CD4-positive, alpha-beta T cell treated with Interferon alpha-2 for 1 hour (primary cell): ENCODE measurements around the gene S1PR2.
"Not testable (repeated sequence)": the region's sequence is repeated elsewhere in the genome, so short reads cannot be mapped to it uniquely, and the experiment has no call there.

Experiments used
- DNase-seq, 2 donors: peaks; one replicate each; pipeline ENCODE4 v3.0.0-alpha.2; 2020 to 2022

S1PR2 gene

GRCh38 chr19:10222201-10222890 lies 8.8 kb downstream of the S1PR2 start:
- DNase-seq, result no peak

DNA sequence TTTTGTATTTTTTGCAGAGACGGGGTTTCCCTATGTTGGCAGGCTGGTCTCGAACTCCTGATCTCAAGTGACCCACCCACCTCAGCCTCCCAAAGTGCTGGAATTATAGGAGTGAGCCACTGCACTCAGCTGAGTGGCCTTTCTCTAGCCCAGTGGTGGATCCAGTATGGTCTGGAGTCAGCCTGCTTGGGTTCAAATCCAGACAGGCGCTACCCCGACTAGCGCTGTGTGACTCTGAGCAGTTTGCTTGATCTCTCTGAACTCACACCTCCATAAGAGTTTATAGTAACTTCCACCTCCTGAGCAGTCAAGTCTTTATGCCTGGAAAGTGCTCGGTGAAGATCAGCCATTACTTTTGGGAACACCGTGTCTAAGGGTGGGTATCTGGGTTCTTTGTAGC lies 10.4 kb downstream of the S1PR2 start:
- no peak for DNase-seq

- DNase-seq, result peak; percentile 17 to 69
Measured at GRCh38 chr19:10219678-10220077, 11.5 kb downstream of the S1PR2 start.

- no peak for DNase-seq
Measured at GRCh38 chr19:10217085-10217484, 14.0 kb downstream of the S1PR2 start.

DNA sequence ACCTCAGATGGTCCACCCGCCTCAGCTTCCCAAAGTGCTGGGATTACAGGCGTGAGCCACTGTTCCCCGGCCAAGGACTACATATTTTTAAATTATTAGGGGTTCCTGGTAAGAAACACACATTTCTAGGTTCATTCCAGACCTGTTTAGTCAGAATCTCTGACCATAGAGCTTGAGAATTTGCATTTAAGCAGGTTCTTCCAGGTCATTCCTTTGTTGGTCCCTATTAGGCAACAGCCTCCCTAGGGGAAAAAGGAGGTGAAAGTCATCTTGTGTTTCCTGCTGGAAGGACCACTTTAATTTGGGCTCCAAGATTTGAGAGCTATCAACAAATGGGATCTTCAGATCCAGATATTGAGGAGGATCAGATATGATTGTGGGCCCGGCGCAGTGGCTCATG lies 16.3 kb downstream of the S1PR2 start:
- DNase-seq, result no peak

- no peak for DNase-seq
Measured at GRCh38 chr19:10211691-10212090, 19.4 kb downstream of the S1PR2 start.

DNA sequence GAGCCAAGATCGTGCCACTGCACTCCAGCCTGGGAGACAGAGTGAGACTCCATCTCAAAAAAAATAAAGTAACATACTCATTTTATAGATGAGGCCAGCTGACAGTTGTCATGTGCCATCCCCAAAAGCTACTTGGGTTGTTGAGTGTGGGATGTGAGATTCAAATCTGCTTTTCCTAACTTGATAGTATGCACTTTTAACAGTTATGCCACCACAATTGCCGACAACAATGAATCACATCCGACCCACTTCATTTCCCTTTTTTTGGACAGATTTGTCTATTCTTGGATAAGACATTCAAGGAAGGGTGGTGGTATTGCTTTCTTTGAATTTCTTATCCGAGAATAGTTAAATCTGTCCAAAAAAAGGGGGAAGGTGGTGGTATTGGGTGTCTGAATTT lies 20.1 kb downstream of the S1PR2 start:
- no peak for DNase-seq

DNA sequence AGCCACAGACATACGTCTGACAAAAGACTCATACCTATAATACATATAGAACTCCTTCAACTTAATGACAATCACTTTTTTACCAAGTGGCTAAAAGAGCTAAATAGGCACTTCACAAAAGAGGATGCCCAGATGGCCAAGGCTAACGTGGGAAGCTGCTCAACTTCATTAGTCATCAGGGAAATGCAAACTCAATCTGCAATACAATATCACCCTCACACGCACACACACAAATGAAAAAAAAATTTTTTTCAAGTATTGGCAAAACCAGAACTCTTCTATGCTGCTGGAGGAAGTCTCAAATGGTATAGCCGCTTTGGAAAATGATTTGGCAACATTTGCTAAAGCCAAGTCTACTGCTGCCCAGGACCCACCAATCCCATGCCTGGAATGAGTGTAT lies 21.8 kb downstream of the S1PR2 start:
- DNase-seq, result no peak

GRCh38 chr19:10207026-10207425 lies 24.1 kb downstream of the S1PR2 start:
- no peak for DNase-seq

- no peak for DNase-seq
Measured at GRCh38 chr19:10206226-10206885, 24.8 kb downstream of the S1PR2 start.

DNA sequence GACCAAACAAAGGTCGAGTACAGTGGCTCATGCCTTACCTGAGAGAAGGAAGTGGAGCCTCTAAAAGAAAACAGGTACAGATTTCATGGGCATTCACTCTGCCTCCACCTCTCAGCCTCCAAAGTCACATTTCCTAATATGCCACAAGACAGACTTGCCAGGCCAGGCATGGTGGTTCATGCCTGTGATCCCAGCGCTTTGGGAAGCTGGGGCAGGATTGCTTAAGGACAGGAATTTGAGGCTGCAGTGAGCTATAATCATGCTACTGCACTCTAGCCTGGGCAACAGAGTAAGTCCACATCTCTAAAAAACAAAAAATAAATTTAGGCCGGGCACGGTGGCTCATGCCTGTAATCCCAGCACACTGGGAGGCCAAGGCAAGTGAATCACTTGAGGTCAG lies 25.5 kb downstream of the S1PR2 start:
- DNase-seq, result no peak

- DNase-seq, result no peak
Measured at GRCh38 chr19:10203686-10204085, 27.4 kb downstream of the S1PR2 start.

GRCh38 chr19:10201176-10201575 lies 30.0 kb downstream of the S1PR2 start:
- DNase-seq, result no peak

DNA sequence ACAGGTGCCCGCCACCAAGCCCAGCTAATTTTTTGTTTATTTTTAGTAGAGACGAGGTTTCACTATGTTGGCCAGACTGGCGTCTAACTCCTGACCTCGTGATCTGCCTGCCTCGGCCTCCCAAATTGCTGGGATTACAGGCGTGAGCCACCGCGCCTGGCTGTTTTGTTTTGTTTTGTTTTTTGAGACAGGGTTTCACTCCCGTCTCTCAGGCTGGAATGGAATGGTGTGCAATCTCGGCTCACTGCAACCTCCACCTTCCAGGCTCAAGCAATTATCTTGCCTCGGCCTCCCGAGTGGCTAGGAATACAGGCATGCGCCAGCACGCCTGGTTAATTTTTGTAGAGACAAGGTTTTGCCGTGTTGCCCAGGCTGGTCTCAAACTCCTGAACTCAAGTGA lies 31.0 kb downstream of the S1PR2 start:
- not testable (repeated sequence) for DNase-seq

- DNase-seq, result peak in 1 of 2 donors; percentile 34
Measured at GRCh38 chr19:10198889-10199644, 32.1 kb downstream of the S1PR2 start.

- DNase-seq, result no peak
Measured at GRCh38 chr19:10195199-10195519, 36.0 kb downstream of the S1PR2 start.

GRCh38 chr19:10194500-10195198 lies 36.5 kb downstream of the S1PR2 start, which contains the start of gene DNMT1:
TSS of gene DNMT1 (minus strand) at chr19:10194953. CDS start at chr19:10194899, 54 bp downstream.
- peak; percentile 96 to 98 for DNase-seq

DNA sequence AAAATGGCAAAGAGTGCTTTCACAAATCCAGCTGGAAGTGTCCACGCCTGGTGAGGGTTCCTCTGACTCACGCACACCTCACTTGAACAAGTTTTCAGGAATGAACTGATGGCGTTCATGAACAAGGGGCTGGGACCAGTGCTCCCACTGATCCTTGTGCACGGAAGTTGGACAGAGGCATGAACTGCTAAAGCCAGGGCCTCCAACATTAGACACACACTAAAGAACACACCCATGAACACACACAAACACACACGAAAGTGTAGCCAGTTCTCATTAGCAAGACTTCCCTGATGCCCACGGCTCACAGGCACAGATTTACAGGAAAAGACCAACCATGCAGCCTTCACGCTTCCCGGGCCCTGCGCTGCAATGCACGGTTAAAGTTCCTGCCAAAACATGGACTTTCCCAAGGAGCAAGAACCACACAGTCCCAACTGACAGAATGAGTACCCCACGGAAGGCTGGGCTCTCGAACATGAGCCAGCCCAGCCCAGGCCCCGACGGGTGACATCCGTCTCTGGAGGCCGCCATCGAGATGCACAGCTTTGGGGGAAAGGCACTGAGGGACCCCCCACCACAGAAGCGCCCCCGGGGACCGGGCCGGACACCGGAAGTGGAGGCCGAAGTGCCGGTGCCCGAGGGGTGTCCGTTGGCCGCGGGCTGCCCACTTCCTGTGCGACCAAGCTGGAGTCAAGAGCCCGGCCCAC lies 37.2 kb downstream of the S1PR2 start:
- DNase-seq, result peak in 1 of 2 donors; percentile 1

GRCh38 chr19:10192922-10193321 lies 38.2 kb downstream of the S1PR2 start:
- DNase-seq, result no peak

DNA sequence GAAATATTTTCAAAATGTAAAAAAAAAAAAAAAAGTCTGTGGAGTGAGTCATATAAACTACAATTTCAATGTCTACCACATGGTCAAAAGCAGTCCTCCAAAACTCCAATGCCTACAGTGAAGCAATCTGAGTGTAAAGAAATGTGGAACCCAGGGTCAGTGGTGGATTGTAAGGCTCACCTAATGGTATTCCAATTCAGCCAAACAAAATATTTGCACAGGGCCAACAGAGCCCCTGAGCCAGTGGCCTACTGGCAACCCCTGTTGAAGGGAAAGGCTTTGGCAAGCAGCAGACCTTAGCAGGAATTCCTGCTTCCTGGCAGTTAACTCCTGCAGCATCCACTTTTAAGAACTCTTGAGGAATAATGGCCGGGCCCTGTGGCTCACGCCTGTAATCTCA lies 39.8 kb downstream of the S1PR2 start:
- no peak for DNase-seq

DNA sequence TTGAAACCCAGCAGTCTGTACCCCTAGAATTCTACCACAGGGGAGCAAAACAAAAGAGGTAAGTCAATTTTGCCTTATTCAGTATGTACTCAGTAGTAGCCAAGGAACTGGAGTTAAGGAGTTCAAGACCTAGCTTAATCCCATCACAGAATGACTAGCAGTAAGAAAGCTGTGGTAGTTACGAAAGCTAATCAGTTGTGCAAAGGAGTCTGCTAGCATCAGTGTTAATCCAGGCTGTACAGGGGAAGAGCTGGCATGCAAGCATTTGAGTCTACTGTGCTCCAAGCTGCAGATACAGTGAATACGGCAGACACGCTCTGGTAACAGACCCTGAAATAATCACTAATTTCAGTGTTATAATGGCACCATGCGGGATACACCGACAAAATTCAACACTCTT lies 41.1 kb downstream of the S1PR2 start:
- no peak for DNase-seq

DNA sequence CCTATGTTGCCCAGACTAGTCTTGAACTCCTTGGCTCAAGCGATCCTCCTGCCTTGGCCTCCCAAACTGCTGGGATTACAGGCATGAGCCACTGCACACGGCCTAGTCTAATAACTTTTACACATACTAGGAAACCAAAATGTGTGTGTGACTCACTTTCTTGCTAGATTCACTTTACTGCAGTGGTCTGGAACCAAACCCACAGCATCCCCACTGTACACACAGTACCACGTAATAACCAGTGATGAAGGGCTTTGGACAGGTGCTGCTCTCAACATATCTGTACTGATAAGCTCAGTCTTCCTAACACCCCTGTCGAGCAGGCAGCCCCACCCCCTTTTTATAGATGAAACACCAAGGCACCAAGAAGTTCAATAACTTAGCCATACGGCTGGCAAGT lies 41.5 kb downstream of the S1PR2 start:
- DNase-seq, result no peak

DNA sequence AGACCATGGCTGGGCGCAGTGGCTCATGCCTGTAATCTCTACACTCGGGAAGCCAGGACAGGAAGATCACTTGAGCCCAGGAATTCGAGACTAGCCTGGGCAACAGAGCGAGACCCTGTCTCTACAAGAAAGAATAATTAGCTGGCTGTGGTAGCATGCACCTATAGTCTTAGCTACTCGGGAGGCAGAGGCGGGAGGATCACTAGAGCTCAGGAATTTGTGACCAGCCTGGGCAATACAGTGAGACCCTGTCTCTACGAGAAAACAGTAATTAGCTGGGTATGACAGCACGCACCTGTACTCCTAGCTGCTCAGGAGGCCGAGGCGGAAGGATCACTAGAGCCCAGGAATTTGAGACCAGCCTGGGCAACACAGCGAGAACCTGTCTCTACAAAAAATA lies 43.8 kb downstream of the S1PR2 start:
- no peak for DNase-seq
